ENCODE data around the gene KAZN.

DNA sequence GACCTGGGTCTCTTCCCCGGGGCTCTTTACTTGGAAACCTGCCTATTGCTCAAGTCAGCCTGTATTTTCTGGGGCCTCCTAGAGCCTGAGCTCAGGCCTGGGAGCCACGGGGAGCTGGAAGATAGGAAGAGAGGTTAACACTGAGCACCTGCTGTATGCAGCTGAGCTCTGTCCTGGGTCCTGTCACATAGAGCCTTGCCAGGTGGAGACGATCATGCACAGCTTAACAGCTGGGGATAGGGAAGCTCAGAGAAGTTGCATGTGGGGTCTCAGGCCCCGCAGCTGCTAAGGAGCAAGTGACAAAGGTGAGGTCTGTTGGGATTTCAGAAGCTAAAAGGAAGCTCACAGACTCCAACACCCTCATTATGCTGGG, 427.6 kb downstream of the KAZN start:
- TF ChIP-seq POLR2AphosphoS5 (IDR thresholded peaks at IDR 0.05) (no peak), POLR2A (IDR thresholded peaks at IDR 0.05) (no peak), CTCF (IDR thresholded peaks at IDR 0.05) (no peak)
